Left ventricle myocardium inferior (tissue), 1 donor: ENCODE data around the gene ISG20. TPM values are rescaled to one million over a fixed set of nuclear protein-coding genes. Genes with fewer than 3 reads are reported as not detected.

Experiments
- DNase-seq: peaks from one replicate; pipeline ENCODE4 v3.0.0-alpha.2; 2020
- H3K27ac ChIP-seq: fragments of 200-600 bp; replicated peaks from 2 replicates; pipeline ENCODE4 v1.8.0; 2021
- H3K27me3 ChIP-seq: fragments of 200-600 bp; 2 replicates; pipeline ENCODE4 v1.8.0; 2021; ENCODE audit warnings: low read depth
- H3K36me3 ChIP-seq: fragments of 200-600 bp; 2 replicates; pipeline ENCODE4 v1.8.0; 2021
- H3K4me1 ChIP-seq: fragments of 200-600 bp; 2 replicates; pipeline ENCODE4 v1.8.0; 2021
- H3K4me3 ChIP-seq: fragments of 200-600 bp; 2 replicates; pipeline ENCODE4 v1.8.0; 2021; ENCODE audit warnings: mild to moderate bottlenecking, moderate library complexity
- H3K9me3 ChIP-seq: fragments of 200-600 bp; replicated peaks from 2 replicates; pipeline ENCODE4 v1.8.0; 2021
- intact Hi-C: fragments of 100-400 bp; cut with micrococcal nuclease; formaldehyde crosslinking; loops from one replicate; pipeline ENCODE4 v1.11.0; 2022
- total RNA-seq: library from RNA; stranded (reverse); fragmentation: NEBNext Ultra II Directional; extraction: Animal tissue kit (Norgen Biotek cat#: 25700); gene quantifications from one replicate; pipeline ENCODE4 v1.2.1, GENCODE V29; 2021
- TF ChIP-seq, protein P1 (sequence below): fragments of 200-600 bp; IDR thresholded peaks from 2 replicates; pipeline ENCODE4 v1.8.0; 2021; ENCODE audit warnings: antibody characterized with exemption, mild to moderate bottlenecking, borderline replicate concordance
- donor health status: DM: no; HTN: yes; CAD: no; lungs with severe emphysema.

Gene ISG20
- total RNA-seq, 1 donor from 2014 or later = 3.1 TPM

DNA sequence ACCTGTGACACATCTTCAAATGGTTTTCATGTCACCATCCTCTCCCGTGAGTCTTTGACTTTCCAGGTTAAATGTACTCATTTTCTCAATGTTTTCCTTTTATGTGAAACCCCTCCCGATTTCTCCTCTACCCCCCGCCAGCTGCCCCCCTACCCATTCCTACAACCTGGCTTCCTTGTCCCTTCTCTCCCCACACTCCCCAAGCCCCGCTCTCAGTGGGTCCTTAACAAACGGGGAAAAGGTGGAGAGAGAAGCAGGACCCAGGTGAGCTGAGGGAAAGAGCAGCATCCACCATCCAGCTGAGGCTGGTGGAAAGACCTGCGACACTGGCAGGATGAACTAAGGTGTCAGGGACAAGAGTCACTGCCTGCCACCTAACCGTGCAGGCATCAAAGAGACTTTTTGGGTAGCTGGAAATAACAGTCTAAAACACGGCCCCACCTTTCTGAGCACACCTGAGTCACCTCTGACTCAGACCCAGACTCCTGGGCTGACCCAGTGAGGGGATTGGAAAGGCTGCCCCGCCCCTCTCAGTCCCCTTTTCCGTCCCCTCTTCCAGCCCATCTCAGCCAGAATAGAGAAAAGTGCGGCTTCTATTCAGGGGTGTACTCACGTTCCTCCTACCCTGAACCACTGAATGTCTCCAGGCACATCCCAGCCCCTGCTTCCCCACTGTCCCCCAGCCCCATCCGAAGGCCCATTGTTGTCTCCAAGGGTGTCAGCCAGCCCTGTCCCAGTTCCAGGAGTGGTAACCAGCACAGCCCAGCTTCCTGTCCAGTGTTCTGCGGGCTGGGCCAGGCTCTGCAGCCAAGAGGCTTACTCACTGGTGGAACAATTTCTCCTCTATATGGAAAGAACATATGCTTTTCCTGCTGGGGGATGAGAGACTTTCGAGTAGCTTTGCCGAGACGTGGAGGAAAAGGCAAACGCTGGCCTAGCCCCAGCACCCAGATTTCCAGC, 20.4 kb downstream of the ISG20 start:
- intact Hi-C loops = loop anchor here (10.0 kb wide), 1 partner anchor 176 kb away; no protein-coding TSS in a partner anchor
- DNase-seq = no peak
- H3K27ac ChIP-seq = no peak overlapping the region

DNA sequence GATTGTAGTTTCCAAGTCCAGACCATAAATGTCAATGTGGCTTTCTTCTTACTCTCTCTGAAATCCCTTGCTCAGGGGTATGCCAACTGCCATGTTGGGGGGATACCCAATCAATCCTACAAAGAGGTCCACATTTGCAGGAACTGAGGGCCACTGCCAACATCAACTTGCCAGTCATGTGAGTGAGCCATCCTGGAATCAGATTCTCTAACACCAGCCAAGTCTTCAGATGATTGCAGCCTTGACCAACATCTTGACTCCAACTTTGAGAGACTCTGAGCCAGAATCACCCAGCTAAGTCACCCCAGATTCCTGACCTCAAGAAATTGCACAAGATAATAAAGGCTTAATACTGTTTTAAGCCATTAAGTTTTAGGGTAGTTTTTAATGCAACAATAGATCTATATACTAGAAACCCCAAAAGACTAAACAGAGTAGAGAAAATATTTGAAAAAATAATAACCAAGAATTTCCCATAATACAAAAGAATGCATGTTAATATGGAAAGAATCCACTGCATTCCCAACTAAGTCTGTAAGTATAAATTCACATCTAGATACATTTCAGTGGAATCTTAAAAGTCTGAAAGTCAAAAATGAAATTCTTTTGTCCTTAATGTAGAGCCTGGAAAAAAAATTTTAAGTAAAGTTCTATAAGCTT, 22.4 kb downstream of the ISG20 start:
- TF ChIP-seq, protein P1, sequence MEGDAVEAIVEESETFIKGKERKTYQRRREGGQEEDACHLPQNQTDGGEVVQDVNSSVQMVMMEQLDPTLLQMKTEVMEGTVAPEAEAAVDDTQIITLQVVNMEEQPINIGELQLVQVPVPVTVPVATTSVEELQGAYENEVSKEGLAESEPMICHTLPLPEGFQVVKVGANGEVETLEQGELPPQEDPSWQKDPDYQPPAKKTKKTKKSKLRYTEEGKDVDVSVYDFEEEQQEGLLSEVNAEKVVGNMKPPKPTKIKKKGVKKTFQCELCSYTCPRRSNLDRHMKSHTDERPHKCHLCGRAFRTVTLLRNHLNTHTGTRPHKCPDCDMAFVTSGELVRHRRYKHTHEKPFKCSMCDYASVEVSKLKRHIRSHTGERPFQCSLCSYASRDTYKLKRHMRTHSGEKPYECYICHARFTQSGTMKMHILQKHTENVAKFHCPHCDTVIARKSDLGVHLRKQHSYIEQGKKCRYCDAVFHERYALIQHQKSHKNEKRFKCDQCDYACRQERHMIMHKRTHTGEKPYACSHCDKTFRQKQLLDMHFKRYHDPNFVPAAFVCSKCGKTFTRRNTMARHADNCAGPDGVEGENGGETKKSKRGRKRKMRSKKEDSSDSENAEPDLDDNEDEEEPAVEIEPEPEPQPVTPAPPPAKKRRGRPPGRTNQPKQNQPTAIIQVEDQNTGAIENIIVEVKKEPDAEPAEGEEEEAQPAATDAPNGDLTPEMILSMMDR = no peak
- no peaks in the 10 kb centered on the region for H3K9me3 ChIP-seq
- H3K27ac ChIP-seq = no peak overlapping the region
- no peaks in the 10 kb centered on the region for H3K36me3 ChIP-seq
- intact Hi-C loops = no loop called here
- H3K4me1 ChIP-seq = peaks cover 10% of the 10 kb centered on the region
- no peak for DNase-seq
- no peak overlapping the region for H3K4me3 ChIP-seq
- peaks cover 17% of the 10 kb centered on the region for H3K27me3 ChIP-seq

More for the DNA sequence above, 20.4 kb downstream of the ISG20 start:
- H3K4me1 ChIP-seq = peaks cover 10% of the 10 kb centered on the region
- TF ChIP-seq, protein P1 = no peak
- no peaks in the 10 kb centered on the region for H3K9me3 ChIP-seq
- no peaks in the 10 kb centered on the region for H3K36me3 ChIP-seq
- H3K27me3 ChIP-seq = peaks cover 17% of the 10 kb centered on the region
- H3K4me3 ChIP-seq = no peak overlapping the region

DNA sequence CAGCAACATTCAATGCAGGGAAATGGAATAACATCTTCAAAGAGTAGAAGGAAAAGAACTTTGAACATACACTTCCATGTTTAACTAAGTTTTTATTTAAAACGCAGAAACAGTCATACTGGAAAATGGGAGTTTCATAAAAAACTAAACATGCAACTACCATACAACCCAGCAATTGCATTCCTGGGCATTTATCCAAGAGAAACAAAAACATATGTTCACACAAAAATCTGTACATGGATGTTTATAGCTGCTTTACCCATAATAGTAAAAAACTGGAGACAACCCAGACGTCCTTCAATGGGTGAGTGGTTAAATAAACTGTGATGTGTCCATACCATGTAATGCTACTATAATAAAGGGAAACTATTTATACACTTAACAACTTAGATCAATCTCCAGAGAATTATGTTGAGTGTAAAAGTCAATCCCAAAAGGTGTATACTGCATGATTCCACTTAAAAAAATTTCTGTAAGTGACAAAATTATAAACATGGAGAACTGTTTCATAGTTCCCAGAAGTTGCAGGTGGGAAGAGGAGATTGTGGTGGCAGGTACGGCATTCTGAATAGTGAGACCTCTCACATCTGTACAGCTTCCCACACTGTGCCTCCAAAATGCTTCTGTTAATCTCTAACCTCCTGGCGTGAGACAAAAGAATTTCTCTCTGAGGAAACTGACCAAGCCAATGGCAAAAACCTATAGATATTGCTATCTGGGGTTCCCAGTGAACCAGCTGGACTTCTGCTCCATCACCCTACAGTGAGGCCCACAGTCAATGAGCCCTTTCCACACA, 23.1 kb downstream of the ISG20 start:
- no peak for DNase-seq
- intact Hi-C loops = no loop called here
- no peaks in the 10 kb centered on the region for H3K36me3 ChIP-seq
- H3K9me3 ChIP-seq = no peaks in the 10 kb centered on the region
- peaks cover 20% of the 10 kb centered on the region for H3K27me3 ChIP-seq
- H3K4me1 ChIP-seq = peaks cover 10% of the 10 kb centered on the region
- TF ChIP-seq, protein P1 = no peak
- no peak overlapping the region for H3K4me3 ChIP-seq
- no peak overlapping the region for H3K27ac ChIP-seq

DNA sequence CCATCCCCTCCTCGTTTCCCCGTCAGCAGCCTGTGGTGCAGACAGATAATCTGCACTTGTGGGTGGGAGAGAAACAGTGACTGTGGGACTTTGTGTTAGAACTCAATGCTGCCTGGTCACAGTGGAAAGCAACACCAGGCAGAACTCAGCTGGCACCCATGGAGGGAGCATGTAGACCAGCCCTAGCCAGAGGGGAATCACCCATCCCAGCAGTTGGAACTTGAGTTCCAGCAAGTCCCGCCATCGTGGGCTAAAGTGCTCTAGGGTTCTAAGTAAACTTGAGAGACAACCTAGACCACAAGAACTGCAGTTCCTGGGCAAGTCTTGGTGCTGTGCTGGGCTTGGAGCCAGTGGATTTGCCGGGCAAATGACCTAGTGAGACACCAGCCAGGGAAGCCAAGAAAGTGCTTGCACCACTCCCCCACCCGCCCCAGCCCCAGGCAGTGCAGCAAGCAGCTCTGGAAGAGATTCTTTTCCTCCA, 24.4 kb downstream of the ISG20 start:
- TF ChIP-seq, protein P1 = no peak
- intact Hi-C loops = no loop called here

DNA sequence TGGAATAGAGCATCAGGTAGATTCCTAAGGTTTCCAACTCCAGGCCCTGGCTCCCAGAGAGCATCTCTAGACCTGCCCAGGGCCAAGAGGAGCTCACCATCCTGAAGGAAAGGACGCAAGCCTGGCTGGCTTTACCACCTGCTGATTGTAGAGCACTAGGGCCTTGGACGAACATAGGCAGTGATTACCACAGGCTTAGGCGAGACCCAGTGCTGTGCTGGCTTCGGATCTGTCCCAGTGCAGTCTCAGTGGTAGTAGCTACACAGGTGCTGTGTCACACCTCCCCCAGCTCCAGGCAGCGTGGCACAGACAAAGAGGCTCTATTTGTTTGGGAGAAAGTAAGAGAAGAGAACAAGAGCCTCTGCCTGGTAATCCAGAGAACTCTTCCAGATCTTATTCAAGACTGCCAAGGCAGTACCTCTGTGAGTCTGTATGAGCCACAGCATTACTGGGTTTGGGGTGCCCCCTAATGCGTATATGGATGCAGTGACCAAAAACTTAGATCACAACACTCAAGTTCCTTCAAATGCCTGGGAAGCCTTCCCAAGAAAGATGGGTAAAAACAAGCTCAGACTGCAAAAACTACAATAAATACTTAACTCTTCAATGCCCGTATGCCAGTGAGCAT, 25.4 kb downstream of the ISG20 start:
- Histone ChIP-seq H3K36me3 (no peaks in the 10 kb centered on the region), H3K4me3 (no peak overlapping the region), H3K4me1 (peaks cover 9% of the 10 kb centered on the region), H3K27ac (no peak overlapping the region), H3K27me3 (peaks cover 21% of the 10 kb centered on the region), H3K9me3 (no peaks in the 10 kb centered on the region)
- no peak for DNase-seq
- TF ChIP-seq, protein P1 = peak; percentile 42
- intact Hi-C loops = no loop called here

More for the DNA sequence above, 24.4 kb downstream of the ISG20 start:
- Histone ChIP-seq H3K9me3 (no peaks in the 10 kb centered on the region), H3K27me3 (peaks cover 20% of the 10 kb centered on the region), H3K36me3 (no peaks in the 10 kb centered on the region), H3K4me1 (peaks cover 10% of the 10 kb centered on the region), H3K27ac (no peak overlapping the region), H3K4me3 (no peak overlapping the region)
- DNase-seq = no peak
